Ishikawa (cell line): ENCODE data around the gene HELZ.
A peak's percentile ranks its signal among the peaks of the same experiment; 100 is the strongest.

Experiments
- CEBPB ChIP-seq: IDR thresholded peaks from 2 replicates; pipeline ENCODE4 v1.6.1; 2012
- CREB1 ChIP-seq: IDR thresholded peaks from 2 replicates; pipeline ENCODE4 v1.6.1; 2012; ENCODE audit warnings: low read depth
- EGR1 ChIP-seq: IDR thresholded peaks from 2 replicates; pipeline ENCODE4 v1.6.1; 2012
- EP300 ChIP-seq: IDR thresholded peaks from 2 replicates; pipeline ENCODE4 v1.6.1; 2012; ENCODE audit warnings: borderline replicate concordance
- FOXM1 ChIP-seq: IDR thresholded peaks from 2 replicates; pipeline ENCODE4 v1.6.1; 2012; ENCODE audit warnings: low read depth, borderline replicate concordance
- NFIC ChIP-seq: IDR thresholded peaks from 2 replicates; pipeline ENCODE4 v1.6.1; 2012
- RAD21 ChIP-seq: IDR thresholded peaks from 2 replicates; pipeline ENCODE4 v1.6.1; 2012; ENCODE audit warnings: low read depth
- REST ChIP-seq: IDR thresholded peaks from 2 replicates; pipeline ENCODE4 v1.6.1; 2012; ENCODE audit warnings: low read depth, mild to moderate bottlenecking
- TAF1 ChIP-seq: IDR thresholded peaks from 2 replicates; pipeline ENCODE4 v1.6.1; 2012; ENCODE audit warnings: low read depth, mild to moderate bottlenecking
- TCF12 ChIP-seq: IDR thresholded peaks from 2 replicates; pipeline ENCODE4 v1.6.1; 2012; ENCODE audit warnings: low read depth
- TEAD4 ChIP-seq: IDR thresholded peaks from 2 replicates; pipeline ENCODE4 v1.6.1; 2012
- USF1 ChIP-seq: IDR thresholded peaks from 2 replicates; pipeline ENCODE4 v1.6.1; 2012
- YY1 ChIP-seq: IDR thresholded peaks from 2 replicates; pipeline ENCODE4 v1.6.1; 2012; ENCODE audit warnings: low read depth
- ZBTB7A ChIP-seq: IDR thresholded peaks from 2 replicates; pipeline ENCODE4 v1.6.1; 2012; ENCODE audit warnings: low read depth
- TF ChIP-seq, protein P1 (sequence below): IDR thresholded peaks from 2 replicates; pipeline ENCODE4 v1.6.1; 2012

HELZ gene

DNA sequence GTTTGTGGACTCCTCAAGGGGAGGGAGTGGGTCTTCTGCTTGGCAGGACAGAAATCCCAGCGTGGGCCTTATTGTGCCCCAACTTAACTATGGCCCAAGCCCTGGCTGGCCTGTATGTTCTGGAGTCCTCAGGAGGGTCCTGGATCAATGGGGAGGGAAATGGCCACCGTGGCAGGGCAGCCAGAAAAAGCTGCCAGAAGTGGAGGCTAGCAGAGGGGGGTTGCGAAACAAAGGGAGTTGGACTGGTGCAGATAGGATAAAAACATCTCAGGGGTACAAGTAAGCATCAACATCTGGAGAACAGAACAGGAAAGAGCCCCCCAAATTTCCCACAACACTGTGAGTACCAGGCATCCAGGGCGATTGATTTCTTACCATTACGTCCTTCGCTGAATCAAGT is 204.3 kb downstream of the HELZ start:
- TF ChIP-seq CEBPB (0 out of 2 replicates have a peak, but pooled peaks have one; percentile 22), ZBTB7A (no peak)

DNA sequence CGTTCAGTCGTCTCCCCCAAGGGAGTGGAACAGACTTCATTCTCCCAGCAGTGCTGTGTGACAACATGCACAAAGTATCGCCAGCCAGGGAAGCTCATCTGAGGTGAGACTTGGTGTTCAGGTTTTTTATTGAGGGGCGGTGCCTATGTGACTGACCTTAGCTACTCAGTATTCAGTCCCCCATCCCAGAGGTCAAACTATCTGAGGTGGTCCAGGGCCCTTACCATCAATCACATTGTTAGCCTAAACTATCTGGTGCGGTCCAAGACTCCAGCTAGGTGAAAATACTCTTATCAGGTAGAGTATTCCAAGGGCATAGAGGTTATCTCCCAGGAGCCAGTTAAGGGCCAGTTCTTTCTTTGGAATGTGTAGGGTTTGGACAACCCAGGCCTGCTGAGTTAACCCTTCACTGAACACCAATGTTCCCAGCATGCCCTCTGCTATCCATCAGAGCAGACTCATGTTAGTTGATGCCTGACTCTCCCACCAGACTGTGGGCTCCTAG is 206.1 kb downstream of the HELZ start:
- TF ChIP-seq FOXM1 (no peak), RAD21 (no peak), TEAD4 (no peak), TCF12 (no peak), CREB1 (no peak), NFIC (no peak), REST (no peak), EGR1 (no peak), EP300 (no peak), CEBPB (no peak)
- TF ChIP-seq, protein P1, sequence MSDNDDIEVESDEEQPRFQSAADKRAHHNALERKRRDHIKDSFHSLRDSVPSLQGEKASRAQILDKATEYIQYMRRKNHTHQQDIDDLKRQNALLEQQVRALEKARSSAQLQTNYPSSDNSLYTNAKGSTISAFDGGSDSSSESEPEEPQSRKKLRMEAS: no peak

DNA sequence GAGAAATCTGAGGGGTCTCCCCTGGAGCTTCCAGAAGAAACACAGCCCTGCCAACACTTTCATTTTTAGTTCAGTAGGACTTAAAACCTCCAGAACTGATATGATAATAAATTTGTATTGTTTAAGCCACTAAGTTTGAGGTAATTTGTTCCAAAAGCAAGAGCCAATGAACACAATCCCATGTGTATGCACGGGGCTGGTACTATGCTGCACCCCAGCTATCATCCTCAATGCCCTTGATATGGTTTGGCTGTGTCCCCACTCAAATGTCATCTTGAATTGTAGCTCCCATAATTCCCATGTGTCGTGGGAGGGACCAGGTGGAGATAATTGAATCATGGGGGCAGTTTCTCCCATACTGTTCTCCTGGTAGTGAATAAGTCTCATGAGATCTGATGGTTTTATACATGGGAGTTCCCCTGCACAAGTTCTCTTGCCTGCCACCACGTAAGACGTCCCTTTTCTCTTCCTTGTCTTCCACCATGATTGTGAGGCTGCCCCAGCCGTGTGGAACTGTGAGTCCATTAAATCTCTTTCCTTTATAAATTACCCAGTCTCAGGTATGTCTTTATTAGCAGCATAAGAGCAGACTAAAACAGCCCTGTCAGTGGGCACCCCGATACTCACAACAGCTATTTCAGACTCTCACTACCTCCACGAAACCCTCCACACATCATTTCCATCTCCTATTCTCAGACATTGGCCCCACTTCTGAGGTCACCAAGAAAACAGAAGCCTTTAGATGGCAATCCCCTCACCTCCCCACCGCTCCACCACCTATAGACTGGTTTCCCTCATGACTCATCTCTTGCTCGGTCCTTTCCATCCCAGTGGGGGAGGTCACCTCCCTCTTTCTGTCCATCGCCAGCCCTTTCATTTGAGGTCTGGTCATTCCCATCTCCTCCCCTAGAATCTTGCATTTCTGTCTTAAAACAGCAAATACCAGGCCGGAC is 209.6 kb downstream of the HELZ start:
- TF ChIP-seq TCF12 (no peak), EGR1 (no peak), TAF1 (no peak), EP300 (no peak), FOXM1 (no peak), CEBPB (no peak), TEAD4 (no peak), REST (no peak), NFIC (no peak)
- TF ChIP-seq, protein P1: no peak

DNA sequence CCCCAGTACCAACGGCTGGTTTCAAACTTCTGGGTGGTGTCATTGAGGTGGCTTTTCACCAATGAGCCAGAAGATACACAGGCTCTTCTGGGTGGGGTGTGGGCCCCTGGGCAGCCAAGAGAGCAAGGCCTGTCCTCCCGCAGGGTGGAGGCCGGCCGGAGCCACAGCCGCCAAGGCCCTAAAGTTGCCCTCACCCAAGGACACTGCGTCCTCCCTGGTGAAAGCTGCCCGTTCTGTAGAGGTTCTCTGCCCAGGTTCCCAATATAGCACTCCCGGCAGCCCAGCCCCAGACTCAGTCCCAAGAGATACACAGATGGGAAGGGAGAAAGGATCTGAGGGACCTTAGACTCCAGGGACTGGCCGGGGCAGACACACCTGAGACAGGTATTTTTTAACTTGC is 211.4 kb downstream of the HELZ start:
- TF ChIP-seq TEAD4: no peak
- no peak for TF ChIP-seq TAF1
- no peak for TF ChIP-seq EGR1
- no peak for TF ChIP-seq YY1
- TF ChIP-seq CREB1: no peak

DNA sequence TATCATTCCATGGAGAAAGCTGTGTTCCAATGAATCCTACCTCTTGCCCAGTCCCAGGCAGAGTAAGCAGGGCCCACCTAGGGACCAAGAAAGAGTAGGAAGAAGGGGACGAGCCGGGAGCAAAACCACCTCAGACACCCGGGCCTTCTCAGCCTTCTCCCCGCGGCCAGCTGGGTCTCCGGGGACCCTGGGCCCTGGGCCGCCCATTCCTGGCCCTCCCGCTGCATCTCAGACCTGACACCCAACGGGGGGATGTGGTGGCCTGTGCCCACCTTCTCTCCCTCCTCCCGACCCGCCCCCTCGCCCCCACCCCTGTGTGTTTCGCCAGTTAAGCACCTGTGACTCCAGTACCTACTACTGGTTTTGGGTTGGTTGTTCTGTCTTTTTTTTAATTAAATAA is 212.0 kb downstream of the HELZ start:
- TF ChIP-seq FOXM1: no peak
- TF ChIP-seq EGR1: no peak
- TF ChIP-seq USF1: no peak
- TF ChIP-seq EP300: no peak
- TF ChIP-seq TAF1: no peak
- no peak for TF ChIP-seq CREB1
- TF ChIP-seq ZBTB7A: no peak

DNA sequence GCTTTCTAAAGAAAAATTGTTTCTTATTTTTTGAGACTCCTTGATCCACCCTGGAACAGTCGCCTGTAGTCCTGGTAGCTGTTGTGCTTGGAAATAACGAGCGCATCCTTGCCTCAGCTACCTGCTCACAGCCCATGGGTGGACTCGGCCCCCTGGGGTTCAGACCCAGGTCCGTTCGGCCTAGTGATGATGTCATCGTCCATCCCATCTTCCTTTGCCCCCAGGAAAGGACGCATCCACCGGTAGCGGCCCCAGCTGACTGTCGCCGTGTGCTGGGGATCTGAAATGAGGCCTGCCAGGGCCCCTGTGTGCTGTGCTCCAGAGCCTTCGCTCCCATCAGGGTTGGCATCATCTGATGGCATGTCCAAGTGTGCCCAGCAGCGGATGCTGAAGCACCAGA is 212.6 kb downstream of the HELZ start:
- no peak for TF ChIP-seq CEBPB
- TF ChIP-seq NFIC: no peak
- TF ChIP-seq RAD21: no peak
- no peak for TF ChIP-seq TEAD4
- no peak for TF ChIP-seq REST
- no peak for TF ChIP-seq TAF1
- TF ChIP-seq CREB1: no peak
- TF ChIP-seq FOXM1: no peak
